OCI-LY7 (cell line): ENCODE measurements around the gene EZH1. TPM values are rescaled to one million over a fixed set of nuclear protein-coding genes. Genes with fewer than 3 reads are reported as not detected.

ENCODE experiments used
- BruUV-seq: library from RNA; stranded (reverse); fragments of 400-500 nt; replicated peaks from 2 replicates; lab custom pipeline; 2021; lab: Mats Ljungman, UMichigan
- CTCF ChIA-PET: fragments of 300-600 bp; sonication (Branson Sonifier 250); formaldehyde crosslinking; loops from one replicate; lab custom pipeline; 2022; ENCODE audit warnings: antibody characterized with exemption; ENCODE audit not compliant: unreplicated experiment; lab: Charles Lee
- POLR2A ChIA-PET: fragments of 300-600 bp; sonication (Branson Sonifier 250); formaldehyde crosslinking; loops from one replicate; lab custom pipeline; 2022; ENCODE audit warnings: antibody characterized with exemption; lab: Charles Lee
- DNase-seq: peaks from one replicate; pipeline ENCODE4 v3.0.0-alpha.2; 2015; ENCODE audit warnings: low spot score
- H2AFZ ChIP-seq: fragments of 200-600 bp; sonication (generic), shearing (Covaris generic); 2 replicates; pipeline ENCODE4 v1.6.1; 2014; ENCODE audit warnings: mild to moderate bottlenecking, antibody characterized with exemption, low read length, moderate library complexity
- H3K27ac ChIP-seq: fragments of 200-600 bp; sonication (generic); 2 replicates; pipeline ENCODE4 v1.5.1; 2014; ENCODE audit warnings: mixed run types, low read depth, mild to moderate bottlenecking, moderate library complexity, low read length, inconsistent platforms; ENCODE audit not compliant: poor library complexity, severe bottlenecking
- H3K36me3 ChIP-seq: fragments of 200-600 bp; sonication (generic); 2 replicates; pipeline ENCODE4 v1.6.1; 2014; ENCODE audit warnings: mild to moderate bottlenecking, antibody characterized with exemption, low read length, moderate library complexity, mixed read lengths; ENCODE audit not compliant: insufficient read depth
- H3K4me1 ChIP-seq: fragments of 200-600 bp; sonication (generic); 2 replicates; pipeline ENCODE4 v1.5.1; 2014; ENCODE audit warnings: mild to moderate bottlenecking, low read length; ENCODE audit not compliant: insufficient read depth, poor library complexity, severe bottlenecking
- H3K4me2 ChIP-seq: fragments of 200-600 bp; sonication (generic); 2 replicates; pipeline ENCODE4 v1.6.1; 2014; ENCODE audit warnings: mild to moderate bottlenecking, low read length
- H3K4me3 ChIP-seq: fragments of 200-600 bp; sonication (generic); 2 replicates; pipeline ENCODE4 v1.5.1; 2014; ENCODE audit warnings: mild to moderate bottlenecking, low read depth, low read length; ENCODE audit not compliant: poor library complexity, severe bottlenecking
- H3K79me2 ChIP-seq: fragments of 200-600 bp; sonication (generic); 2 replicates; pipeline ENCODE4 v1.6.1; 2016; ENCODE audit warnings: low read depth, mild to moderate bottlenecking, low read length, moderate library complexity, mixed read lengths; ENCODE audit not compliant: insufficient read depth
- H3K9me2 ChIP-seq: fragments of 200-600 bp; sonication (generic); 2 replicates; pipeline ENCODE4 v1.6.1; 2016; ENCODE audit warnings: mild to moderate bottlenecking, low read length, mixed read lengths; ENCODE audit not compliant: insufficient read depth
- H3K9me3 ChIP-seq: fragments of 200-600 bp; sonication (generic); 2 replicates; pipeline ENCODE4 v1.6.1; 2014; ENCODE audit warnings: mild to moderate bottlenecking, mixed run types, low read length, mixed read lengths
- H4K20me1 ChIP-seq: fragments of 200-600 bp; sonication (generic); 2 replicates; pipeline ENCODE4 v1.6.1; 2014; ENCODE audit warnings: mild to moderate bottlenecking, antibody characterized with exemption, low read length, moderate library complexity, mixed read lengths; ENCODE audit not compliant: insufficient read depth
- EZH2phosphoT487 ChIP-seq: fragments of 200-600 bp; sonication (generic); IDR thresholded peaks from 2 replicates; pipeline ENCODE4 v1.6.1; 2018; ENCODE audit warnings: low read depth, borderline replicate concordance, mild to moderate bottlenecking, mixed run types, antibody characterized with exemption, low read length, moderate library complexity, mixed read lengths
- intact Hi-C: fragments of 100-400 bp; cut with micrococcal nuclease; formaldehyde crosslinking; loops from one replicate; pipeline ENCODE4 v1.10.0; 2022; ENCODE audit not compliant: unreplicated experiment
- total RNA-seq, 2 experiments: library from RNA; depleted of rRNA in 1 of 2; stranded (reverse); fragments of >200 nt in 1 of 2; shearing (Covaris generic) in 1 of 2; gene quantifications; 2 replicates each; pipeline ENCODE4 v1.2.3, GENCODE V29; 2014 to 2022
- TF ChIP-seq, protein P1 (sequence below): fragments of 200-600 bp; sonication (generic); conservative IDR thresholded peaks from 2 replicates; pipeline ENCODE4 v1.5.1; 2014; ENCODE audit warnings: mild to moderate bottlenecking, antibody characterized with exemption, low read length, moderate library complexity, mixed read lengths

The EZH1 gene
- total RNA-seq, 2 experiments from 2014 or later, result 57.1 to 62.4 TPM

DNA sequence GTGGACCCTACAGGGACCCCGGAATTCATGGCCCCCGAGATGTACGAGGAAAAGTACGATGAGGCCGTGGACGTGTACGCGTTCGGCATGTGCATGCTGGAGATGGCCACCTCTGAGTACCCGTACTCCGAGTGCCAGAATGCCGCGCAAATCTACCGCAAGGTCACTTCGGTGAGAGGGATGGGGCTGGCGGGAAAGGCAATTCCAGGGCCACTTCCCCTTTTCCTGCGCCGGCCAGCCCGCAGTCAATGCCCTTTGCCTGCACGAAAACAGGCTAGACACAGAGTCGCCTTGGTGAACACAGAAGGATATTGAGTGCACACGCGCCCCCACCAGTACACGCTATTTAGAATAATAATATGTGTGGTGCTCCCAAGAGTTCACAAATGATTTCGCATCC, 39.6 kb upstream of the EZH1 start:
- Histone ChIP-seq H3K4me1 (no peaks in the 10 kb centered on the region), H3K4me3 (no peak overlapping the region), H3K9me3 (no peaks in the 10 kb centered on the region), H3K79me2 (no peaks in the 10 kb centered on the region), H3K9me2 (no peaks in the 10 kb centered on the region), H3K36me3 (peaks cover 4% of the 10 kb centered on the region), H3K4me2 (no peak overlapping the region), H2AFZ (no peak overlapping the region), H3K27ac (no peak overlapping the region), H4K20me1 (no peaks in the 10 kb centered on the region)
- no TSS peak for BruUV-seq
- DNase-seq, result no peak
- TF ChIP-seq EZH2phosphoT487, result no peak
- TF ChIP-seq, protein P1, sequence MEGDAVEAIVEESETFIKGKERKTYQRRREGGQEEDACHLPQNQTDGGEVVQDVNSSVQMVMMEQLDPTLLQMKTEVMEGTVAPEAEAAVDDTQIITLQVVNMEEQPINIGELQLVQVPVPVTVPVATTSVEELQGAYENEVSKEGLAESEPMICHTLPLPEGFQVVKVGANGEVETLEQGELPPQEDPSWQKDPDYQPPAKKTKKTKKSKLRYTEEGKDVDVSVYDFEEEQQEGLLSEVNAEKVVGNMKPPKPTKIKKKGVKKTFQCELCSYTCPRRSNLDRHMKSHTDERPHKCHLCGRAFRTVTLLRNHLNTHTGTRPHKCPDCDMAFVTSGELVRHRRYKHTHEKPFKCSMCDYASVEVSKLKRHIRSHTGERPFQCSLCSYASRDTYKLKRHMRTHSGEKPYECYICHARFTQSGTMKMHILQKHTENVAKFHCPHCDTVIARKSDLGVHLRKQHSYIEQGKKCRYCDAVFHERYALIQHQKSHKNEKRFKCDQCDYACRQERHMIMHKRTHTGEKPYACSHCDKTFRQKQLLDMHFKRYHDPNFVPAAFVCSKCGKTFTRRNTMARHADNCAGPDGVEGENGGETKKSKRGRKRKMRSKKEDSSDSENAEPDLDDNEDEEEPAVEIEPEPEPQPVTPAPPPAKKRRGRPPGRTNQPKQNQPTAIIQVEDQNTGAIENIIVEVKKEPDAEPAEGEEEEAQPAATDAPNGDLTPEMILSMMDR, result no peak
- intact Hi-C loops, result no loop called here
- CTCF ChIA-PET, result no interaction called here
- POLR2A ChIA-PET, result no interaction called here

DNA sequence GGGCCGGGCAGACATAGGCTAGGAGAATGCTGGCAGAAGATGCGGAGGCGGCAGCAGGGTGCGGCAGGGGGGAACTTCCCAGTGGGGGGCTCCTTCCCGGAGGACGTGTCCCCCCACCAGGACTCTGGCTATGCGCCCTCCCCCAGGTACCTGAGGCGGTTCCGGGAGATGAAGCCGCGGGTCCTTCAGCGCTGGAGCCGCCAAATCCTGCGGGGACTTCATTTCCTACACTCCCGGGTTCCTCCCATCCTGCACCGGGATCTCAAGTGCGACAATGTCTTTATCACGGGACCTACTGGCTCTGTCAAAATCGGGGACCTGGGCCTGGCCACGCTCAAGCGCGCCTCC, 38.9 kb upstream of the EZH1 start:
- Histone ChIP-seq H3K4me3 (no peak overlapping the region), H3K79me2 (no peaks in the 10 kb centered on the region), H3K4me1 (no peaks in the 10 kb centered on the region), H3K4me2 (no peak overlapping the region), H3K27ac (no peak overlapping the region), H3K9me3 (no peaks in the 10 kb centered on the region), H3K9me2 (no peaks in the 10 kb centered on the region), H4K20me1 (no peaks in the 10 kb centered on the region), H2AFZ (no peak overlapping the region), H3K36me3 (peaks cover 10% of the 10 kb centered on the region)
- intact Hi-C loops, result no loop called here
- no TSS peak for BruUV-seq
- ChIA-PET CTCF (no interaction called here), POLR2A (no interaction called here)
- TF ChIP-seq, protein P1, result no peak
- TF ChIP-seq EZH2phosphoT487, result no peak
- DNase-seq, result no peak

DNA sequence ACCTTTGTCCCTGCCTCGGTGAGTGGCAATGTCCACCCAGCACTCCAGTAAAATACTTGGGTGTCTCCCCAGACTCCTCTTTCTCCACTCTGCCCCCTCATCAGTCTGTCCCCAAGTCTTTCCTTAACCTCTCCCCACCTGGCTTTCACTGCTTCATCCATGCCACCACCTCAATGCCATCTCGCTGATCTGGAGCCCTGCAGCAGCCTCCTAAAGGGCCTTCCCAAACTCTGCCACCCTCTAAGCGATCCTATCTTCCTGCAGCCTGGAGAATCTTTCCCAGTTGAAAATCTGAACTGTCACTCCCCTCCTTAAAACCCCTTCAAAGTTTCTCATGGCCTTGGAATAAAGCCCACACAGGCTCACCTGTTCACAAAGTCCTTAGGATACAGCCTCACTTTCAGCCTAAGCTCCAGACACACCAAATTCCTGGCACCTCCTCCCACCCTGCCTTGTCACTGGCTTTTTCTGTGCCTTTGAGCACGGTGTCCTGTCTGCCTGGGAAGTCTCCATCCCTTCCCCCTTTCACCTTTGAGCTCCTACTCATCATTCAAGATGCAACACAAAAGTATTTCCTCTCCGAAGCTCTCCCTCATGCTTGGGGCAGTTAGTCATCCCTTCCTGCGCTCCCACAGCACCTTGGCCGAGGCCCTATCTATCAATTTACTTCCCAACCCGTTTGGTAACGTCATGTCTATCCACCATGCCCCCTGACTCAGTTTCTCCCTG, 38.4 kb upstream of the EZH1 start:
- POLR2A ChIA-PET, result no interaction called here
- H3K27ac ChIP-seq, result no peak overlapping the region
- peaks cover 15% of the 10 kb centered on the region for H3K36me3 ChIP-seq
- no peaks in the 10 kb centered on the region for H3K9me2 ChIP-seq
- no peak for DNase-seq
- intact Hi-C loops, result no loop called here
- CTCF ChIA-PET, result no interaction called here
- no peaks in the 10 kb centered on the region for H3K79me2 ChIP-seq
- no peak overlapping the region for H2AFZ ChIP-seq
- no peaks in the 10 kb centered on the region for H3K9me3 ChIP-seq
- H4K20me1 ChIP-seq, result no peaks in the 10 kb centered on the region
- H3K4me2 ChIP-seq, result no peak overlapping the region
- BruUV-seq, result no TSS peak
- H3K4me1 ChIP-seq, result no peaks in the 10 kb centered on the region
- H3K4me3 ChIP-seq, result no peak overlapping the region
- TF ChIP-seq, protein P1, result no peak
- no peak for TF ChIP-seq EZH2phosphoT487
